CD4-positive, alpha-beta T cell (primary cell): ENCODE data around the gene EIF4A3. TPM values are rescaled to one million over a fixed set of nuclear protein-coding genes. Genes with fewer than 3 reads are reported as not detected.

Source experiments
- ATAC-seq: fragments of 200-7000 bp; cut with Tn5 transposase; one replicate; pipeline ENCODE4 v1.10.0; 2022; ENCODE audit warnings: mild to moderate bottlenecking; ENCODE audit not compliant: poor library complexity
- CTCF ChIA-PET: fragments of 350-600 bp; sonication (Branson Sonifier 250); formaldehyde crosslinking; loops from one replicate; lab custom pipeline; 2021; ENCODE audit warnings: antibody characterized with exemption, inconsistent platforms; lab: Charles Lee
- POLR2A ChIA-PET: fragments of 350-600 bp; sonication (Branson Sonifier 250); formaldehyde crosslinking; loops from one replicate; lab custom pipeline; 2021; ENCODE audit warnings: antibody characterized with exemption, inconsistent platforms; lab: Charles Lee
- DNase-seq, 14 experiments: peaks; one replicate each; pipeline ENCODE4 v3.0.0-alpha.2; 2013 to 2020; ENCODE audit warnings: mixed read lengths in 2 of 14
- H3K27ac ChIP-seq, 2 donors: one replicate each; pipeline versions ENCODE4 v1.5.1 to v1.7.0; 2013; ENCODE audit warnings: low read length in 2 of 2, low read depth in 1 of 2, mild to moderate bottlenecking in 1 of 2
- H3K27me3 ChIP-seq, 2 experiments: 1 replicate in 1 of 2; 2 replicates in 1 of 2; pipeline versions ENCODE4 v1.6.1 to v1.7.0; 2013; ENCODE audit warnings: low read length in 2 of 2, control low read depth in 1 of 2, mild to moderate bottlenecking in 1 of 2, moderate library complexity in 1 of 2; ENCODE audit not compliant: insufficient read depth in 2 of 2, control insufficient read depth in 1 of 2
- H3K36me3 ChIP-seq: one replicate; pipeline ENCODE4 v1.6.1; 2013; ENCODE audit warnings: low read length, control low read depth; ENCODE audit not compliant: insufficient read depth
- H3K4me1 ChIP-seq: one replicate; pipeline ENCODE4 v1.6.1; 2013; ENCODE audit warnings: low read length, control low read depth; ENCODE audit not compliant: insufficient read depth
- H3K4me3 ChIP-seq: one replicate; pipeline ENCODE4 v1.5.1; 2013; ENCODE audit warnings: mild to moderate bottlenecking, low read length, moderate library complexity
- H3K9me3 ChIP-seq, 2 experiments: 1 replicate in 1 of 2; 2 replicates in 1 of 2; pipeline versions ENCODE4 v1.6.1 to v1.7.0; 2013; ENCODE audit warnings: low read length in 2 of 2, mild to moderate bottlenecking in 2 of 2, control low read depth in 1 of 2, moderate library complexity in 1 of 2; ENCODE audit not compliant: control insufficient read depth in 1 of 2, insufficient read depth in 1 of 2
- H3K27ac Mint-ChIP-seq: one replicate; pipeline ENCODE4 v1.8.0; 2020; ENCODE audit warnings: mixed read lengths
- H3K27me3 Mint-ChIP-seq: one replicate; pipeline ENCODE4 v1.8.0; 2021; ENCODE audit warnings: mixed read lengths
- H3K36me3 Mint-ChIP-seq: one replicate; pipeline ENCODE4 v1.8.0; 2021; ENCODE audit warnings: low read depth, mixed read lengths
- H3K4me1 Mint-ChIP-seq: one replicate; pipeline ENCODE4 v1.8.0; 2021; ENCODE audit warnings: low read depth, mixed read lengths
- H3K4me3 Mint-ChIP-seq: one replicate; pipeline ENCODE4 v1.8.0; 2020; ENCODE audit warnings: mild to moderate bottlenecking, mixed read lengths
- H3K9me3 Mint-ChIP-seq: one replicate; pipeline ENCODE4 v1.8.0; 2020; ENCODE audit warnings: mixed read lengths
- CTCF ChIP-seq: fragments of 200-600 bp; IDR thresholded peaks from one replicate; pipeline ENCODE4 v1.8.0; 2022; ENCODE audit warnings: antibody characterized with exemption, mild to moderate bottlenecking
- intact Hi-C, 2 experiments: fragments of 100-400 bp; cut with DNase I in 1 of 2; cut with micrococcal nuclease in 1 of 2; formaldehyde crosslinking; loops; one replicate each; pipeline versions ENCODE4 v1.15.1 to v1.9.0; 2023 to 2025; cut with DNase I, micrococcal nuclease
- total RNA-seq, 174 experiments: library from RNA in 2 of 174; stranded (reverse) in 2 of 174; gene quantifications; one replicate each; pipeline ENCODE4 v1.2.3 and lab custom pipeline; 2021 to 2026

Gene EIF4A3
- total RNA-seq, 2 experiments from 2014 or later, result 79.6 to 79.7 TPM

- Mint-ChIP-seq H3K36me3 (no peaks in the 10 kb centered on the region), H3K4me3 (no peak overlapping the region), H3K9me3 (no peaks in the 10 kb centered on the region), H3K27ac (no peak overlapping the region), H3K4me1 (no peaks in the 10 kb centered on the region), H3K27me3 (peaks cover 5% of the 10 kb centered on the region)
- no peak for DNase-seq
- intact Hi-C loops, result no loop called here
- ChIA-PET POLR2A (no interaction called here), CTCF (no interaction called here)
- H3K27ac ChIP-seq, result no peak overlapping the region
- H3K36me3 ChIP-seq, result no peaks in the 10 kb centered on the region
- no peaks in the 10 kb centered on the region for H3K4me1 ChIP-seq
- H3K4me3 ChIP-seq, result no peak overlapping the region
- no peak for TF ChIP-seq CTCF
- ATAC-seq, result no peak
- H3K9me3 ChIP-seq, result no peaks in the 10 kb centered on the region
- no peaks in the 10 kb centered on the region for H3K27me3 ChIP-seq
Observed at GRCh38 chr17:80176757-80177156, 29.8 kb upstream of the EIF4A3 start.

- intact Hi-C loops, result no loop called here
- Histone ChIP-seq H3K27ac (no peak overlapping the region), H3K27me3 (peaks cover 0 to 2% of the 10 kb centered on the region in 2 experiments), H3K4me1 (no peaks in the 10 kb centered on the region), H3K9me3 (no peaks in the 10 kb centered on the region), H3K4me3 (no peak overlapping the region), H3K36me3 (no peaks in the 10 kb centered on the region)
- Mint-ChIP-seq H3K36me3 (no peaks in the 10 kb centered on the region), H3K27ac (no peak overlapping the region), H3K4me3 (no peak overlapping the region), H3K4me1 (no peaks in the 10 kb centered on the region), H3K9me3 (no peaks in the 10 kb centered on the region), H3K27me3 (peaks cover 5% of the 10 kb centered on the region)
- ChIA-PET CTCF (no interaction called here), POLR2A (no interaction called here)
- DNase-seq (no peak), ATAC-seq (no peak)
- no peak for TF ChIP-seq CTCF
Observed at GRCh38 chr17:80173916-80174315, 27.0 kb upstream of the EIF4A3 start.

GRCh38 chr17:80173126-80173525 lies 26.2 kb upstream of the EIF4A3 start:
- Mint-ChIP-seq H3K4me1 (no peaks in the 10 kb centered on the region), H3K36me3 (no peaks in the 10 kb centered on the region), H3K27ac (no peak overlapping the region), H3K27me3 (peaks cover 5% of the 10 kb centered on the region), H3K4me3 (no peak overlapping the region), H3K9me3 (no peaks in the 10 kb centered on the region)
- H3K27ac ChIP-seq, result no peak overlapping the region
- peaks cover 0 to 2% of the 10 kb centered on the region in 2 experiments for H3K27me3 ChIP-seq
- ATAC-seq, result no peak
- H3K36me3 ChIP-seq, result no peaks in the 10 kb centered on the region
- ChIA-PET POLR2A (no interaction called here), CTCF (interaction anchor here (0.7 kb wide), 1 partner anchor 1368 kb away, joined by 3 read pairs; no protein-coding TSS in a partner anchor)
- intact Hi-C loops, result no loop called here
- no peak for TF ChIP-seq CTCF
- no peaks in the 10 kb centered on the region for H3K4me1 ChIP-seq
- H3K4me3 ChIP-seq, result no peak overlapping the region
- DNase-seq, result no peak
- H3K9me3 ChIP-seq, result no peaks in the 10 kb centered on the region
